ENCODE data around the gene ATP13A1. TPM values are rescaled to one million over a fixed set of nuclear protein-coding genes. Genes with fewer than 3 reads are reported as not detected.

The ATP13A1 gene
- total RNA-seq, 1 experiment from 2014 or later = 73.7 TPM

GRCh38 chr19:19697589-19697988, 34.1 kb upstream of the ATP13A1 start (continued):
- TF ChIP-seq REST (IDR thresholded peaks at IDR 0.05; ENCODE audit: low read depth) (no peak), ZNF274 (IDR thresholded peaks at IDR 0.05; ENCODE audit: low read depth, low read length) (no peak), POLR2A (IDR thresholded peaks at IDR 0.05; ENCODE audit: borderline replicate concordance, extremely low read depth, insufficient read depth, insufficient read length) (no peak)

- Histone ChIP-seq H2AFZ (ENCODE audit: low read depth, low read length, poor library complexity, severe bottlenecking) (no peak overlapping the region), H3K79me2 (ENCODE audit: insufficient read depth, low read length) (no peaks in the 10 kb centered on the region), H3K36me3 (ENCODE audit: control insufficient read depth in 1 of 2, insufficient read depth in 2 of 2, low read length in 2 of 2) (no peaks in the 10 kb centered on the region), H3K9ac (ENCODE audit: low read length) (no peak overlapping the region), H3K9me3 (ENCODE audit: control insufficient read depth in 1 of 2, insufficient read depth in 1 of 2, low read depth in 1 of 2, low read length in 2 of 2) (no peaks in the 10 kb centered on the region; a peak in 2 of 4 replicates), H3K4me1 (ENCODE audit: control insufficient read depth in 1 of 2, insufficient read depth in 2 of 2, low read length in 2 of 2) (no peaks in the 10 kb centered on the region), H3K4me3 (replicated peaks in 1 of 2; ENCODE audit: low read depth in 1 of 2, low read length in 2 of 2) (no peak overlapping the region), H3K9me2 (ENCODE audit: insufficient read depth) (no peaks in the 10 kb centered on the region), H3K27ac (ENCODE audit: low read depth, low read length) (no peak overlapping the region), H3K4me2 (ENCODE audit: low read length) (no peak overlapping the region), H4K20me1 (ENCODE audit: insufficient read depth) (no peaks in the 10 kb centered on the region), H3K27me3 (ENCODE audit: insufficient read depth, low read length) (no peaks in the 10 kb centered on the region)
- ChIA-PET RAD21 (ENCODE audit: low non-redundant PET in 1 of 2, low total read pairs in 2 of 2, uncharacterized antibody in 2 of 2, unreplicated experiment in 2 of 2) (no interaction called here), POLR2A (no interaction called here), CTCF (no interaction called here)
- no peak for TF ChIP-seq EZH2phosphoT487 (IDR thresholded peaks at IDR 0.05; ENCODE audit: borderline replicate concordance)
- TF ChIP-seq POLR2AphosphoS5 (IDR thresholded peaks at IDR 0.05; ENCODE audit: low read depth, low read length) = no peak
- intact Hi-C loops (cut with micrococcal nuclease) = no loop called here
- DNase-seq (ENCODE audit: low read depth, low spot score) = no peak
- BruUV-seq (replicated peaks) = no TSS peak
- no peak for ATAC-seq
Measured at GRCh38 chr19:19696386-19696785, 32.9 kb upstream of the ATP13A1 start.

All from HCT116 (cell line).